Osteocyte (in vitro differentiated cells): Measurements from ENCODE around the gene ZNF776. TPM values are rescaled to one million over a fixed set of nuclear protein-coding genes. Genes with fewer than 3 reads are reported as not detected.

Experiments used
- DNase-seq: peaks from one replicate; pipeline ENCODE4 v3.0.0; 2021; ENCODE audit warnings: mixed read lengths; ENCODE audit not compliant: unreplicated experiment; ENCODE audit errors: extremely low spot score
- H3K27ac Mint-ChIP-seq: one replicate; pipeline ENCODE4 v1.8.0; 2021; ENCODE audit warnings: mild to moderate bottlenecking, mixed read lengths; ENCODE audit not compliant: unreplicated experiment
- H3K27me3 Mint-ChIP-seq: one replicate; pipeline ENCODE4 v1.8.0; 2021; ENCODE audit warnings: mixed read lengths; ENCODE audit not compliant: unreplicated experiment
- H3K36me3 Mint-ChIP-seq: one replicate; pipeline ENCODE4 v1.8.0; 2021; ENCODE audit warnings: mixed read lengths; ENCODE audit not compliant: unreplicated experiment
- H3K4me1 Mint-ChIP-seq: one replicate; pipeline ENCODE4 v1.8.0; 2021; ENCODE audit warnings: mixed read lengths; ENCODE audit not compliant: unreplicated experiment
- H3K4me3 Mint-ChIP-seq: one replicate; pipeline ENCODE4 v1.8.0; 2021; ENCODE audit warnings: mild to moderate bottlenecking, moderate library complexity, mixed read lengths; ENCODE audit not compliant: unreplicated experiment
- H3K9me3 Mint-ChIP-seq: one replicate; pipeline ENCODE4 v1.8.0; 2021; ENCODE audit warnings: mixed read lengths; ENCODE audit not compliant: unreplicated experiment
- CTCF ChIP-seq: fragments of 200-600 bp; sonication (generic); IDR thresholded peaks from 2 replicates; pipeline ENCODE4 v1.5.0; 2021; ENCODE audit warnings: antibody characterized with exemption, mild to moderate bottlenecking, moderate library complexity
- total RNA-seq: library from RNA; stranded (reverse); gene quantifications from 2 replicates; pipeline ENCODE4 v1.2.1, GENCODE V29; 2021

Gene ZNF776
- total RNA-seq, 1 donor from 2014 or later: 16.9 TPM

- H3K27ac Mint-ChIP-seq: no peak overlapping the region
- H3K36me3 Mint-ChIP-seq: peaks cover 86% of the 10 kb centered on the region
- no peaks in the 10 kb centered on the region for H3K27me3 Mint-ChIP-seq
- H3K4me3 Mint-ChIP-seq: no peak overlapping the region
- H3K9me3 Mint-ChIP-seq: peaks cover 38% of the 10 kb centered on the region
- no peak for DNase-seq
- no peaks in the 10 kb centered on the region for H3K4me1 Mint-ChIP-seq
- TF ChIP-seq CTCF: no peak
Measured at GRCh38 chr19:57757941-57758340, 11.3 kb downstream of the ZNF776 start.

GRCh38 chr19:57759096-57759495 lies 12.5 kb downstream of the ZNF776 start:
- DNase-seq: no peak
- H3K36me3 Mint-ChIP-seq: peaks cover 84% of the 10 kb centered on the region
- TF ChIP-seq CTCF: no peak
- peaks cover 36% of the 10 kb centered on the region for H3K9me3 Mint-ChIP-seq
- H3K4me3 Mint-ChIP-seq: no peak overlapping the region
- no peaks in the 10 kb centered on the region for H3K27me3 Mint-ChIP-seq
- no peaks in the 10 kb centered on the region for H3K4me1 Mint-ChIP-seq
- H3K27ac Mint-ChIP-seq: no peak overlapping the region

- Mint-ChIP-seq H3K4me3 (peak within 1 kb of the TSS; percentile 88), H3K27me3 (no peaks in the 10 kb centered on the region), H3K27ac (peak within 1 kb of the TSS; percentile 89), H3K36me3 (peaks cover 37% of the 10 kb centered on the region), H3K4me1 (peaks cover 14% of the 10 kb centered on the region), H3K9me3 (peaks cover 28% of the 10 kb centered on the region)
- no peak for TF ChIP-seq CTCF
- peak; percentile 94 for DNase-seq
Measured at GRCh38 chr19:57769345-57770131, 22.9 kb downstream of the ZNF776 start, which contains the start of gene ZNF586. Gene ZNF586, plus strand, starts transcription at chr19:57769676. Its CDS starts 167 bp downstream, at chr19:57769843.

- DNase-seq: no peak
- H3K9me3 Mint-ChIP-seq: peaks cover 29% of the 10 kb centered on the region
- H3K4me1 Mint-ChIP-seq: peaks cover 14% of the 10 kb centered on the region
- H3K4me3 Mint-ChIP-seq: peak overlapping the region; percentile 88
- H3K36me3 Mint-ChIP-seq: peaks cover 48% of the 10 kb centered on the region
- no peak overlapping the region for H3K27ac Mint-ChIP-seq
- TF ChIP-seq CTCF: no peak
- H3K27me3 Mint-ChIP-seq: no peaks in the 10 kb centered on the region
Measured at GRCh38 chr19:57771417-57771816, 24.8 kb downstream of the ZNF776 start.

- DNase-seq: no peak
- no peak overlapping the region for H3K27ac Mint-ChIP-seq
- H3K4me3 Mint-ChIP-seq: no peak overlapping the region
- peaks cover 39% of the 10 kb centered on the region for H3K9me3 Mint-ChIP-seq
- H3K36me3 Mint-ChIP-seq: peaks cover 59% of the 10 kb centered on the region
- no peak for TF ChIP-seq CTCF
- H3K4me1 Mint-ChIP-seq: peaks cover 14% of the 10 kb centered on the region
- H3K27me3 Mint-ChIP-seq: no peaks in the 10 kb centered on the region
Measured at GRCh38 chr19:57773488-57773887, 26.9 kb downstream of the ZNF776 start.
